Right lobe of liver (tissue), 4 donors: ENCODE measurements around the gene BCAP29.

Experiments used
- POLR2A ChIP-seq: fragments of 450-650 bp; IDR thresholded peaks from one replicate; pipeline ENCODE4 v1.6.1; 2017; ENCODE audit warnings: antibody characterized with exemption, mild to moderate bottlenecking
- TF ChIP-seq, protein P1 (sequence below), 4 donors: fragments of 200-600 bp in 3 of 4; fragments of 450-650 bp in 1 of 4; IDR thresholded peaks; one replicate each; pipeline versions ENCODE4 v1.5.1 to v1.8.0; 2016 to 2022; ENCODE audit warnings: antibody characterized with exemption in 4 of 4, mild to moderate bottlenecking in 2 of 4
- donor health status: DM: no; HTN: no; CAD: no.
- donor health status: DM: no; HTN: no; CAD: no.
- donor health status: DM: no; HTN: yes; CAD: no.

DNA sequence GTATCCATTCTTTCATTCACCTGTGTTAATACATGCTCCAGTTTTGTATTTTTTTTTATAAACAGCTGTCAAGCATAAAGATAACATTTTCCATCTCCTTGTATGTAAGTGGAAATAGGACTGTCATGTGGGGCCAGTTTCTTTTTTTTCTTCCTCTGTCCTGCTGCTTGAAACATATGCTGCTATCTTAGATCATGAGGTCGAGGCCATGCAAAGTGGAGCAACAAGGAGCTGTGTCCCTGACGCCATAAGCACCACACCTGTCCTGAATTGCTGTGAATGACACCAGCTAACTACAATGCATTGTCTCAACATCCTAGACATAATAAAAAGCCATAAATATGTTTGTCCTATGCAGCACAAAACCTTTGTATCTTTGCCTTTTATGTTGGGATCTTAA lies 42.8 kb downstream of the BCAP29 start:
- TF ChIP-seq, protein P1, sequence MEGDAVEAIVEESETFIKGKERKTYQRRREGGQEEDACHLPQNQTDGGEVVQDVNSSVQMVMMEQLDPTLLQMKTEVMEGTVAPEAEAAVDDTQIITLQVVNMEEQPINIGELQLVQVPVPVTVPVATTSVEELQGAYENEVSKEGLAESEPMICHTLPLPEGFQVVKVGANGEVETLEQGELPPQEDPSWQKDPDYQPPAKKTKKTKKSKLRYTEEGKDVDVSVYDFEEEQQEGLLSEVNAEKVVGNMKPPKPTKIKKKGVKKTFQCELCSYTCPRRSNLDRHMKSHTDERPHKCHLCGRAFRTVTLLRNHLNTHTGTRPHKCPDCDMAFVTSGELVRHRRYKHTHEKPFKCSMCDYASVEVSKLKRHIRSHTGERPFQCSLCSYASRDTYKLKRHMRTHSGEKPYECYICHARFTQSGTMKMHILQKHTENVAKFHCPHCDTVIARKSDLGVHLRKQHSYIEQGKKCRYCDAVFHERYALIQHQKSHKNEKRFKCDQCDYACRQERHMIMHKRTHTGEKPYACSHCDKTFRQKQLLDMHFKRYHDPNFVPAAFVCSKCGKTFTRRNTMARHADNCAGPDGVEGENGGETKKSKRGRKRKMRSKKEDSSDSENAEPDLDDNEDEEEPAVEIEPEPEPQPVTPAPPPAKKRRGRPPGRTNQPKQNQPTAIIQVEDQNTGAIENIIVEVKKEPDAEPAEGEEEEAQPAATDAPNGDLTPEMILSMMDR (IDR thresholded peaks at IDR 0.05) = no peak
- no peak for TF ChIP-seq POLR2A
